NCI-H2227 (cell line): ENCODE results near the gene KRT76.

Source experiments
- DNase-seq: peaks from one replicate; lab custom pipeline; 2025; ENCODE audit not compliant: unreplicated experiment; lab: John Stamatoyannopoulos, UW

KRT76 gene

GRCh38 chr12:52735816-52736632, 41.1 kb downstream of the KRT76 start:
- no peak for DNase-seq

GRCh38 chr12:52735106-52735505, 42.0 kb downstream of the KRT76 start:
- DNase-seq = no peak

- no peak for DNase-seq
Observed at GRCh38 chr12:52730793-52731192, 46.4 kb downstream of the KRT76 start.

- no peak for DNase-seq
Observed at GRCh38 chr12:52730383-52730782, 46.8 kb downstream of the KRT76 start.

- DNase-seq = no peak
Observed at GRCh38 chr12:52729147-52729546, 48.0 kb downstream of the KRT76 start.

- DNase-seq = no peak
Observed at GRCh38 chr12:52728374-52728773, 48.8 kb downstream of the KRT76 start.

GRCh38 chr12:52727037-52727436, 50.1 kb downstream of the KRT76 start:
- no peak for DNase-seq

- no peak for DNase-seq
Observed at GRCh38 chr12:52726451-52726850, 50.7 kb downstream of the KRT76 start.

- no peak for DNase-seq
Observed at GRCh38 chr12:52724384-52724783, 52.8 kb downstream of the KRT76 start.

GRCh38 chr12:52722680-52723079, 54.5 kb downstream of the KRT76 start:
- no peak for DNase-seq

- DNase-seq = no peak
Observed at GRCh38 chr12:52721838-52722470, 55.2 kb downstream of the KRT76 start.

- no peak for DNase-seq
Observed at GRCh38 chr12:52720365-52720886, 56.7 kb downstream of the KRT76 start.
